ENCODE results near the gene ZFAND6. TPM values are rescaled to one million over a fixed set of nuclear protein-coding genes. Genes with fewer than 3 reads are reported as not detected.

ZFAND6 gene
- polyA plus RNA-seq = 89.7 and 108 TPM in 2 replicates

DNA sequence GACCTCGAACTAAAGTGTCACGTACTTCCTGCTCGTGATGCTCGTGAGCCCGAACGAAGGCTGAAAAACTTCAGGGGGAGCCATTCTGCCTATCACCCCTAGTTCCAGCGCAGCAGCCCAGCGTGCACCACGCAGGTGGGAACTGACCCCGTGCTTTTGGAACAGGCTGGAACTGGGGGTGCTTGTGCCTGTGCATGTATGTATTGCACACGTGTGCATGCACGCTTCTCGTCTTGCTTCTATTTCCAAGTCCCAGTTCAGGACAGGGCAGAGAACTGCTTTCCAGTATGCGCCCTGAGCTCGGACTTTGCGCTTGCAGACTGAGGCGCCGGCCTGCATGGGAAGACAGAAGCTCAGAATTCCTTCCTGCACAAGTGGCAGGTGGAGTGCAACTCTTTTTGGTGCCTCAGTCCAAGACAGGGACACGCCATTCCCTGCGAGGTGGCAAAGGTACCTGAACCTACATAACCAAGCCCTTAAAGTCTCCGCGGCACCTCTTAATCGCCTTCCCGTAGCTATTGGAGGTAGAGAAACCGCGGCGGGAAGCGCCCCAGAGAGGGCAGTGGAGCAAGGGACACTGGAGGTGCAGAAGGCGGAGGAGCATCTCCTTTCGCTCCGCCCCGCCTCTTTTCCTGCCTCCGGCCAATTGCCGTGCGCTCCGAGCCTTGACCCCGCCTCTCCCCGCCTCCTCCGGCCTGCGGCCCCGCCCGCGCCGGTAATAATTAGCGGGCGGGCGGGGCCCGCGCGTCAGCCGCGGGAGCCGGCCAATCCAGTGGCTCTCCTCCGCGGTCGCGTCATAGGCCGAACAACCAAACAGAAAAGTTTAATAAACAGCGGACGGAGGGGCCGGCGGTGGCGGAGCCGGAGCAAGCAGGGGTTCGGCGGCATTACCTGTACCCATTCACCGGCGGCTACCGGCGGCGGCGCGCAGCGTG lies at the start of gene ZFAND6:
ZFAND6 (plus strand) TSS at position 826 of the 935 bp plus-strand sequence. CDS start 60,669 bp downstream, outside the sequence.

DNA sequence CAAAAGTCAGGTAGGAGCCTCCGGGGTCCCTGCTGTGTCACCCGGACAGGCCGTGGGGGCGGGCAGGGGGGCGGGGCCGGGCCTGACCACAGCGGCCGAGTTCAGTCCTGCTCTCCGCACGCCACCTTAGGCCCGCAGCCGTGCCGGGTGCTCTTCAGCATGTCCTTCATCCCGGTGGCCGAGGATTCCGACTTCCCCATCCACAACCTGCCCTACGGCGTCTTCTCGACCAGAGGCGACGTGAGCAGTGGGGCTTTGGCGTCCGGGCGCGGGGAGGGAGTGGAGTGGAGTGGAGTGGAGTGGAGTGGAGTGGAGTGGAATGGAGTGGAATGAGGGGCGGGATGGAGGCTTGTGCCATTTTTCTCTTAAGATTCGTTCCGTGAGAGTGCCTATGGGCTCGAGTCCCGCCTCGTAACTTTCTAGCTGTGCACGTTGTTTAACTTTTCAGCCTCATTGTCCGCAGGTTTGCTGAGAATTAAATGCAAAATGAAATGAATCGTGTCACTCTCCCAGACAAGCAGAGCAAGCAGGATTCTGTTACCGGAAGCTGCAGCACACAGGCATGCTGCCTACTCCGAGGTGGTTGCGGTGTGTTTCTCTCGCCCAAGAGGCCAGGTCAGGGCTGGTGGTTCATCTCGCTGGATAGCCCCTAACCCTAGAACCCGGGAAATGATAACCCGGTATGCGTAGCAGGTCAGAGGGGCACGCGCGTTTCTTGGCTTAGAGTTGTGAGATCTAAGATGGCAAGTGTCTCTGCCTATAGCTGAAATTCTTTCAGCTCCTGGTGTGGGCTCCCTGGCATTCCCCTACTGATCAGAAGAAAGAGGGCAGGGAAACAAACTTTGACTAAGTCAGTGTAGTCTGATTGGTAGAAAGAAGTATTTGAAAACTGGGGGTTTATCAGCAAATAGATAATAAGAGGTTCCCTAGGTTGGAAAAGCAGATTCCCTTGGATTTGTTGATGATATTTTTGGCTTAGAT lies 93.7 kb downstream of the ZFAND6 start, which contains the start of gene FAH:
FAH (plus strand) TSS at position 104 of the 981 bp plus-strand sequence; CDS start at position 160, 56 bp downstream.

Other genes with a start within 250 kb of the ZFAND6 start
- gene MTHFS, start 162.7 kb upstream of the ZFAND6 start, polyA plus RNA-seq = 23.3 and 35.2 TPM in 2 replicates
- not detected in 2 replicates for gene BCL2A1, start 88.5 kb upstream of the ZFAND6 start, polyA plus RNA-seq
- gene FAH, start 93.3 kb downstream of the ZFAND6 start, polyA plus RNA-seq = 7.5 and 9.4 TPM in 2 replicates
- gene CTXND1, start 192.5 kb downstream of the ZFAND6 start, polyA plus RNA-seq = 1.7 and 1.9 TPM in 2 replicates